Loucy (cell line): ENCODE measurements around the gene ELL2.

Experiments used
- CTCF ChIP-seq: fragments of 200-600 bp; sonication (generic); conservative IDR thresholded peaks from 2 replicates; pipeline ENCODE4 v1.5.1; 2014; ENCODE audit warnings: mild to moderate bottlenecking, antibody characterized with exemption, low read length
- EZH2phosphoT487 ChIP-seq: fragments of 200-600 bp; IDR thresholded peaks from 2 replicates; pipeline ENCODE4 v1.6.1; 2018; ENCODE audit warnings: antibody characterized with exemption, mild to moderate bottlenecking, moderate library complexity, borderline replicate concordance

DNA sequence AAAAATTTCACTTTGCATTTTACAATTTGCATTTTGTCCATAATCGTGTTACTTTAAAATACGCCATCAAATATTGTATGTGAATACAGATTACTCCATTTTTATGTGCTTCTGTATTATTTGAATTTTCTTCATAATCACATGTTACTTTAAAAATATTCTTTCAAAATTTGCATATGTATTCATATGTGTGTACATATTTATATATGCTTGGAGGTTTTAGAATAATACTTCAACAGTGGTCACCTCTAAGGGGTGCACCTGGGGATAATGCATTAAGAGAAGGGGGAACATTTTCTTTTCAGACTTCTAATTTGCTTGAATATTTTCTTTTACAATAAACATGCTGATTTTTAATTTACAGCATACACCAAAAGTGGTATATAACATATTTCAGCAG, 21.9 kb upstream of the ELL2 start:
- TF ChIP-seq EZH2phosphoT487 (no peak), CTCF (no peak)
